ENCODE results near the gene PRADC1. TPM values are rescaled to one million over a fixed set of nuclear protein-coding genes. Genes with fewer than 3 reads are reported as not detected.
A peak's percentile ranks its signal among the peaks of the same experiment; 100 is the strongest.

Gene PRADC1
- total and polyA plus RNA-seq, 9 of the 15 experiments (the other 6 are each of a cell fraction or from before 2014, with no cell fraction given), result 7.3 to 47.4 (median 34.2) TPM

- peak; percentile 80 for TF ChIP-seq PBX2 (CRISPR knock-in tag; IDR thresholded peaks at IDR 0.05; ENCODE audit: low read depth)
- TF ChIP-seq PBX2 (tag; conservative IDR thresholded peaks at IDR 0.05; ENCODE audit: low read depth), result peak; percentile 97
- 0 out of 2 replicates have a peak, but pooled peaks have one; percentile 12 for TF ChIP-seq ETS1 (conservative IDR thresholded peaks at IDR 0.05; ENCODE audit: control insufficient read depth, low read depth, low read length)
- TF ChIP-seq EZH2 (IDR thresholded peaks at IDR 0.05; ENCODE audit: borderline replicate concordance, low read depth, low read length), result no peak
- TF ChIP-seq STAG1 (CRISPR knock-in tag; IDR thresholded peaks at IDR 0.05; ENCODE audit: borderline replicate concordance), result no peak
- 0 out of 2 replicates have a peak, but pooled peaks have one; percentile 37 for TF ChIP-seq KDM2B (CRISPR knock-in tag; IDR thresholded peaks at IDR 0.05)
These were observed at the start of gene PRADC1 (continued) for GRCh38 chr2:73233154-73233931.

Data from K562 (cell line).